ENCODE data around the gene CNDP1.

DNA sequence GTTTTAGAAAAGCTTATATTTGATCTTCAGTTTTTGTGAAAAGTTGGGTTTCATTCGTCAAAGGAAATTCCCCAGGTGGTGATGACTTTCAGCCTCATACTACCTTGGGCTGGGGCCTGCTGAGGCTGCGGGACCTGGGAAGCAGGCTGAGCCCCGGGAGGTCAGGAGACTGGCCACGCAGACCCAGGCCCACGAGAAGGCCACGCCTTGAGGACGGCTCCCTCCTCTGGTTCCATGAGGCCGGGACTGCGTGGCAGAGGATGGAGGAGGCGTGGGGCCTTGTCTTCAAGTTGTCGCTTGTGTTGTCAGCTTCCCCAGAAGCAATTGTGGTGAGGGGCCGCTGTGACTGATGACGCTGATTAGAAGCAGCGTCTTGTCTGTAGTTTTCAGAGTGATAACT lies 26.4 kb upstream of the CNDP1 start:
- TF ChIP-seq CTCF (IDR thresholded peaks at IDR 0.05; ENCODE audit: low read depth, low read length), result no peak
- TF ChIP-seq POLR2A (IDR thresholded peaks at IDR 0.05; ENCODE audit: extremely low read depth, insufficient read length), result no peak
- no peak for TF ChIP-seq MYC (IDR thresholded peaks at IDR 0.05; ENCODE audit: low read depth, low read length)
- no peak for TF ChIP-seq MAX (IDR thresholded peaks at IDR 0.05; ENCODE audit: low read depth, low read length)
